IMR-90 (cell line): ENCODE measurements around the gene CD46. TPM values are rescaled to one million over a fixed set of nuclear protein-coding genes. Genes with fewer than 3 reads are reported as not detected.

Experiments
- ATAC-seq: fragments of 200-7000 bp; cut with Tn5 transposase; 2 replicates; pipeline ENCODE4 v1.9.1; 2020; ENCODE audit warnings: low read depth, mild to moderate bottlenecking, moderate library complexity
- BruUV-seq: library from RNA; stranded (reverse); fragments of 400-500 nt; replicated peaks from 2 replicates; lab custom pipeline; 2021; lab: Mats Ljungman, UMichigan
- CTCF ChIA-PET: fragments of 300-600 bp; formaldehyde crosslinking; extraction: SDS; loops from one replicate; lab custom pipeline; 2021; ENCODE audit warnings: antibody characterized with exemption; lab: Yijun Ruan, JAX
- POLR2A ChIA-PET: fragments of 300-600 bp; sonication (Branson Sonifier 250); formaldehyde crosslinking; loops from one replicate; lab custom pipeline; 2022; ENCODE audit warnings: antibody characterized with exemption; ENCODE audit not compliant: unreplicated experiment; lab: Charles Lee
- DNase-seq: peaks from one replicate; pipeline ENCODE4 v3.0.0; 2013
- H2AFZ ChIP-seq: replicated peaks from 2 replicates; pipeline ENCODE3; 2013; ENCODE audit warnings: low read length, mild to moderate bottlenecking; ENCODE audit not compliant: poor library complexity
- H2AK5ac ChIP-seq: 2 replicates; pipeline ENCODE4 v1.6.1; 2013; ENCODE audit warnings: low read depth, low read length, inconsistent platforms
- H2AK9ac ChIP-seq: replicated peaks from 2 replicates; pipeline ENCODE3; 2013; ENCODE audit warnings: mild to moderate bottlenecking, low read depth, low read length, moderate library complexity; ENCODE audit not compliant: poor library complexity
- H2BK120ac ChIP-seq: 2 replicates; pipeline ENCODE4 v1.6.1; 2013; ENCODE audit warnings: low read depth, low read length, inconsistent platforms
- H2BK15ac ChIP-seq: 3 replicates; pipeline ENCODE4 v1.6.1; 2013; ENCODE audit warnings: low read depth, low read length, inconsistent platforms
- H2BK20ac ChIP-seq: 2 replicates; pipeline ENCODE4 v1.6.1; 2013; ENCODE audit warnings: low read depth, mild to moderate bottlenecking, inconsistent platforms, low read length, moderate library complexity
- H2BK5ac ChIP-seq: 2 replicates; pipeline ENCODE4 v1.6.1; 2013; ENCODE audit warnings: mild to moderate bottlenecking, low read depth, low read length, inconsistent platforms; ENCODE audit not compliant: poor library complexity, severe bottlenecking
- H3K14ac ChIP-seq: replicated peaks from 2 replicates; pipeline ENCODE4 v1.6.1; 2013; ENCODE audit warnings: low read depth, low read length, inconsistent platforms
- H3K18ac ChIP-seq: 2 replicates; pipeline ENCODE4 v1.6.1; 2013; ENCODE audit warnings: low read depth, low read length, control low read depth
- H3K23ac ChIP-seq: 2 replicates; pipeline ENCODE4 v1.6.1; 2013; ENCODE audit warnings: low read depth, low read length, inconsistent platforms
- H3K27ac ChIP-seq: 2 replicates; pipeline ENCODE4 v1.5.1; 2013; ENCODE audit warnings: mild to moderate bottlenecking, control low read depth, low read length; ENCODE audit not compliant: insufficient read depth
- H3K27me3 ChIP-seq: 2 replicates; pipeline ENCODE4 v1.6.1; 2013; ENCODE audit warnings: low read length; ENCODE audit not compliant: control insufficient read depth, insufficient read depth
- H3K36me3 ChIP-seq: 2 replicates; pipeline ENCODE4 v1.6.1; 2013; ENCODE audit warnings: low read length, mixed read lengths; ENCODE audit not compliant: control insufficient read depth, insufficient read depth
- H3K4ac ChIP-seq: 2 replicates; pipeline ENCODE4 v1.6.1; 2013; ENCODE audit warnings: low read depth, low read length, inconsistent platforms
- H3K4me1 ChIP-seq: 2 replicates; pipeline ENCODE4 v1.6.1; 2013; ENCODE audit warnings: low read length, mixed read lengths; ENCODE audit not compliant: control insufficient read depth, insufficient read depth
- H3K4me2 ChIP-seq: 2 replicates; pipeline ENCODE4 v1.6.1; 2013; ENCODE audit warnings: low read depth, mild to moderate bottlenecking, control low read depth, low read length, moderate library complexity
- H3K4me3 ChIP-seq: 2 replicates; pipeline ENCODE4 v1.5.1; 2013; ENCODE audit warnings: low read depth, mild to moderate bottlenecking, control low read depth, low read length, moderate library complexity; ENCODE audit not compliant: insufficient read depth
- H3K56ac ChIP-seq: 2 replicates; pipeline ENCODE4 v1.6.1; 2013; ENCODE audit warnings: low read length, inconsistent platforms; ENCODE audit not compliant: insufficient read depth; ENCODE audit errors: extremely low read depth
- H3K79me1 ChIP-seq, 2 experiments: 2 replicates each; pipeline ENCODE4 v1.6.1; 2013; ENCODE audit warnings: low read length in 2 of 2, inconsistent platforms in 1 of 2, low read depth in 1 of 2
- H3K9ac ChIP-seq: 2 replicates; pipeline ENCODE4 v1.6.1; 2013; ENCODE audit warnings: low read depth, low read length, control low read depth
- H3K9me1 ChIP-seq: 2 replicates; pipeline ENCODE4 v1.6.1; 2013; ENCODE audit warnings: low read length, inconsistent platforms; ENCODE audit not compliant: insufficient read depth
- H3K9me3 ChIP-seq: 2 replicates; pipeline ENCODE4 v1.6.1; 2013; ENCODE audit warnings: low read length; ENCODE audit not compliant: control insufficient read depth, insufficient read depth
- H4K20me1 ChIP-seq: 2 replicates; pipeline ENCODE4 v1.6.1; 2013; ENCODE audit warnings: low read length, inconsistent platforms; ENCODE audit not compliant: insufficient read depth
- H4K5ac ChIP-seq: 2 replicates; pipeline ENCODE4 v1.6.1; 2013; ENCODE audit warnings: mild to moderate bottlenecking, low read depth, low read length, control low read depth
- H4K8ac ChIP-seq, 2 experiments: 2 replicates each; pipeline ENCODE4 v1.6.1; 2013; ENCODE audit warnings: low read depth in 2 of 2, low read length in 2 of 2, control low read depth in 1 of 2, inconsistent platforms in 1 of 2
- H4K91ac ChIP-seq: 2 replicates; pipeline ENCODE4 v1.6.1; 2013; ENCODE audit warnings: low read depth, low read length, inconsistent platforms; ENCODE audit not compliant: insufficient read depth
- BHLHE40 ChIP-seq: fragments of 150-350 bp; IDR thresholded peaks from 2 replicates; pipeline ENCODE4 v1.6.1; 2016; ENCODE audit warnings: mild to moderate bottlenecking, low read depth, low read length
- CEBPB ChIP-seq: IDR thresholded peaks from 2 replicates; pipeline ENCODE4 v1.6.1; 2012; ENCODE audit warnings: low read depth, low read length, improper control_type of control experiment
- CHD1 ChIP-seq: IDR thresholded peaks from 2 replicates; pipeline ENCODE4 v1.6.1; 2012; ENCODE audit warnings: low read depth, low read length, improper control_type of control experiment
- CTCF ChIP-seq: conservative IDR thresholded peaks from 2 replicates; pipeline ENCODE4 v1.5.1; 2012; ENCODE audit warnings: mild to moderate bottlenecking, low read depth, low read length, improper control_type of control experiment
- FOS ChIP-seq: fragments of 150-350 bp; IDR thresholded peaks from 2 replicates; pipeline ENCODE4 v1.6.1; 2016; ENCODE audit warnings: low read depth, low read length
- MAFK ChIP-seq: IDR thresholded peaks from 2 replicates; pipeline ENCODE4 v1.6.1; 2012; ENCODE audit warnings: low read depth, low read length, improper control_type of control experiment
- MAZ ChIP-seq: IDR thresholded peaks from 2 replicates; pipeline ENCODE4 v1.6.1; 2012; ENCODE audit warnings: low read depth, mild to moderate bottlenecking, low read length, improper control_type of control experiment, moderate library complexity, borderline replicate concordance
- MXI1 ChIP-seq: IDR thresholded peaks from 2 replicates; pipeline ENCODE4 v1.6.1; 2012; ENCODE audit warnings: low read depth, mild to moderate bottlenecking, low read length, moderate library complexity, borderline replicate concordance
- NFE2L2 ChIP-seq: fragments of 150-350 bp; IDR thresholded peaks from 2 replicates; pipeline ENCODE4 v1.6.1; 2016; ENCODE audit warnings: low read depth, mild to moderate bottlenecking, low read length
- POLR2A ChIP-seq: IDR thresholded peaks from 2 replicates; pipeline ENCODE4 v1.6.1; 2012; ENCODE audit warnings: mild to moderate bottlenecking, low read depth, low read length
- RAD21 ChIP-seq: IDR thresholded peaks from 2 replicates; pipeline ENCODE4 v1.6.1; 2012; ENCODE audit warnings: low read length, improper control_type of control experiment
- RCOR1 ChIP-seq: IDR thresholded peaks from 2 replicates; pipeline ENCODE4 v1.6.1; 2012; ENCODE audit warnings: mild to moderate bottlenecking, low read length, improper control_type of control experiment; ENCODE audit not compliant: insufficient replicate concordance
- RFX5 ChIP-seq: IDR thresholded peaks from 2 replicates; pipeline ENCODE4 v1.8.0; 2012; ENCODE audit warnings: low read depth, mild to moderate bottlenecking, low read length, moderate library complexity
- SMC3 ChIP-seq: fragments of 150-350 bp; IDR thresholded peaks from 2 replicates; pipeline ENCODE4 v1.6.1; 2016; ENCODE audit warnings: low read depth, mild to moderate bottlenecking, antibody characterized with exemption, low read length, moderate library complexity
- whole genome bisulfite sequencing, 2 experiments: methylation state at CpG; one replicate each; pipeline versions ENCODE4 v1.1.5 to v1.1.7; 2013; ENCODE audit warnings: missing lambda C conversion rate in 2 of 2; ENCODE audit not compliant: insufficient read length in 1 of 2; ENCODE audit errors: extremely low coverage in 2 of 2; 5-methylcytosine and 5-hydroxymethylcytosine counted together
- dilution Hi-C: fragments of 300-500 bp; cut with HindIII; formaldehyde crosslinking; loops from one replicate; pipeline ENCODE4 v1.14.3; 2018; ENCODE audit warnings: low sequenced_read_pairs; ENCODE audit not compliant: unreplicated experiment
- in situ Hi-C: fragments of 300-500 bp; cut with MboI; formaldehyde crosslinking; loops from 3 replicates; pipeline ENCODE4 v1.14.3; 2019; ENCODE audit warnings: low sequenced_read_pairs, inconsistent platforms, mixed read lengths
- intact Hi-C: fragments of 100-400 bp; cut with micrococcal nuclease; formaldehyde crosslinking; loops from 2 replicates; pipeline ENCODE4 v1.10.0; 2022
- polyA plus RNA-seq, 3 experiments: library from polyadenylated mRNA; depleted of rRNA; stranded (reverse); fragments of >200 nt; gene quantifications; 2 replicates each; pipeline ENCODE4 v1.2.3, GENCODE V29; 2012; ENCODE audit warnings: low replicate concordance in 1 of 3
- total RNA-seq: library from RNA; depleted of rRNA; stranded (reverse); fragments of >200 nt; gene quantifications from 2 replicates; pipeline ENCODE4 v1.2.3, GENCODE V29; 2012
- TF ChIP-seq, protein P1 (sequence below): fragments of 150-350 bp; IDR thresholded peaks from 2 replicates; pipeline ENCODE4 v1.6.1; 2016; ENCODE audit warnings: low read depth, mild to moderate bottlenecking, low read length, moderate library complexity, borderline replicate concordance
- TF ChIP-seq, protein P2 (sequence below): fragments of 150-350 bp; IDR thresholded peaks from 2 replicates; pipeline ENCODE4 v1.6.1; 2017; ENCODE audit warnings: mild to moderate bottlenecking, antibody characterized with exemption, low read length, low read depth

The CD46 gene
- total and polyA plus RNA-seq, 2 of the 4 experiments (the other 2 are of a cell fraction) = 37.1 to 82.0 TPM

GRCh38 chr1:207835958-207836357 lies 84.1 kb downstream of the CD46 start:
- Histone ChIP-seq H3K27me3 (no peaks in the 10 kb centered on the region), H3K18ac (no peak overlapping the region), H3K9me3 (no peaks in the 10 kb centered on the region), H3K4me1 (peaks cover 3% of the 10 kb centered on the region), H2BK120ac (no peak overlapping the region), H2BK15ac (no peak overlapping the region), H4K20me1 (no peaks in the 10 kb centered on the region), H3K4me2 (no peak overlapping the region), H3K9me1 (peaks cover 4% of the 10 kb centered on the region), H3K27ac (no peak overlapping the region), H3K79me1 (peaks cover 3 to 17% of the 10 kb centered on the region in 2 experiments; a peak in 2 of 4 replicates), H4K5ac (no peak overlapping the region), H2AK5ac (no peak overlapping the region), H3K14ac (no peak overlapping the region), H2AK9ac (no peak overlapping the region), H4K8ac (no peak overlapping the region), H3K4me3 (no peak overlapping the region), H3K4ac (no peak overlapping the region), H2BK5ac (no peak overlapping the region), H3K56ac (no peak overlapping the region), H3K23ac (no peak overlapping the region), H3K9ac (no peak overlapping the region), H2AFZ (no peak overlapping the region), H3K36me3 (no peaks in the 10 kb centered on the region), H4K91ac (no peak overlapping the region), H2BK20ac (no peak overlapping the region)
- dilution Hi-C loops (no loop called here), in situ Hi-C loops (no loop called here), intact Hi-C loops (no loop called here)
- DNase-seq = no peak
- WGBS, 2 experiments = no CpG with 5 or more reads among the region's 6 CpGs
- CTCF ChIA-PET = interaction anchor here (1.2 kb wide), 2 partner anchors 9 to 12 kb away, joined by 3 read pairs; no protein-coding TSS in a partner anchor
- BruUV-seq = no TSS peak
- POLR2A ChIA-PET = no interaction called here
- no peak for TF ChIP-seq MAZ
- TF ChIP-seq, protein P1, sequence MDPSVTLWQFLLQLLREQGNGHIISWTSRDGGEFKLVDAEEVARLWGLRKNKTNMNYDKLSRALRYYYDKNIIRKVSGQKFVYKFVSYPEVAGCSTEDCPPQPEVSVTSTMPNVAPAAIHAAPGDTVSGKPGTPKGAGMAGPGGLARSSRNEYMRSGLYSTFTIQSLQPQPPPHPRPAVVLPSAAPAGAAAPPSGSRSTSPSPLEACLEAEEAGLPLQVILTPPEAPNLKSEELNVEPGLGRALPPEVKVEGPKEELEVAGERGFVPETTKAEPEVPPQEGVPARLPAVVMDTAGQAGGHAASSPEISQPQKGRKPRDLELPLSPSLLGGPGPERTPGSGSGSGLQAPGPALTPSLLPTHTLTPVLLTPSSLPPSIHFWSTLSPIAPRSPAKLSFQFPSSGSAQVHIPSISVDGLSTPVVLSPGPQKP = no peak
- no peak for TF ChIP-seq NFE2L2
- TF ChIP-seq RFX5 = no peak
- TF ChIP-seq CHD1 = no peak
- no peak for TF ChIP-seq CTCF
- TF ChIP-seq CEBPB = no peak
- no peak for TF ChIP-seq RAD21
- no peak for TF ChIP-seq BHLHE40
- no peak for TF ChIP-seq MAFK
- TF ChIP-seq FOS = no peak
- TF ChIP-seq POLR2A = no peak
- no peak for TF ChIP-seq SMC3
- no peak for TF ChIP-seq MXI1
- TF ChIP-seq, protein P2, sequence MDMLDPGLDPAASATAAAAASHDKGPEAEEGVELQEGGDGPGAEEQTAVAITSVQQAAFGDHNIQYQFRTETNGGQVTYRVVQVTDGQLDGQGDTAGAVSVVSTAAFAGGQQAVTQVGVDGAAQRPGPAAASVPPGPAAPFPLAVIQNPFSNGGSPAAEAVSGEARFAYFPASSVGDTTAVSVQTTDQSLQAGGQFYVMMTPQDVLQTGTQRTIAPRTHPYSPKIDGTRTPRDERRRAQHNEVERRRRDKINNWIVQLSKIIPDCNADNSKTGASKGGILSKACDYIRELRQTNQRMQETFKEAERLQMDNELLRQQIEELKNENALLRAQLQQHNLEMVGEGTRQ = no peak
- no peak for TF ChIP-seq RCOR1
- ATAC-seq = no peak
